K562 (cell line): ENCODE results near the gene MOB3C. TPM values are rescaled to one million over a fixed set of nuclear protein-coding genes. Genes with fewer than 3 reads are reported as not detected.

ENCODE experiments used
- GABPB2 ChIP-seq: fragments of 250-450 bp; sonication (Bioruptor Pico); conservative IDR thresholded peaks from 2 replicates; pipeline ENCODE4 v1.5.1; 2021; ENCODE audit warnings: mild to moderate bottlenecking
- GATA2 ChIP-seq: sonication (generic); formaldehyde crosslinking; IDR thresholded peaks from 2 replicates; pipeline ENCODE4 v1.4.0; 2020; ENCODE audit warnings: mild to moderate bottlenecking, missing genetic modification reagents
- HDAC2 ChIP-seq: fragments of 450-650 bp; IDR thresholded peaks from 2 replicates; pipeline ENCODE4 v1.6.1; 2016; ENCODE audit warnings: mild to moderate bottlenecking
- KLF10 ChIP-seq: fragments of 250-450 bp; sonication (Bioruptor Pico); IDR thresholded peaks from 2 replicates; pipeline ENCODE4 v1.6.1; 2021; ENCODE audit warnings: matching md5 sums
- NELFE ChIP-seq: IDR thresholded peaks from 2 replicates; pipeline ENCODE4 v1.6.1; 2011; ENCODE audit warnings: mild to moderate bottlenecking; ENCODE audit not compliant: insufficient read depth, insufficient read length
- NR2C2 ChIP-seq, 2 experiments: fragments of 200-800 bp in 1 of 2; sonication (Bioruptor generic) in 1 of 2; sonication (generic) in 1 of 2; formaldehyde crosslinking in 1 of 2; IDR thresholded peaks; 2 replicates each; pipeline versions ENCODE4 v1.6.1 to v1.8.0; 2016 to 2022; ENCODE audit warnings: mild to moderate bottlenecking in 1 of 2, missing compliant biosample characterization in 1 of 2, missing genetic modification characterization in 1 of 2, missing genetic modification reagents in 1 of 2
- RBM15 ChIP-seq: fragments of 200-400 bp; formaldehyde crosslinking; IDR thresholded peaks from 2 replicates; pipeline ENCODE4 v1.6.1; 2018; ENCODE audit warnings: mild to moderate bottlenecking, low read length, moderate library complexity; ENCODE audit not compliant: insufficient read depth
- SMAD2 ChIP-seq: fragments of 150-350 bp; IDR thresholded peaks from 2 replicates; pipeline ENCODE4 v1.6.1; 2014; ENCODE audit warnings: low read depth, mild to moderate bottlenecking, low read length
- SMARCA5 ChIP-seq: fragments of 450-650 bp; IDR thresholded peaks from 2 replicates; pipeline ENCODE4 v1.6.1; 2016
- TCF3 ChIP-seq: sonication (generic); formaldehyde crosslinking; IDR thresholded peaks from 2 replicates; pipeline ENCODE4 v1.4.0; 2020; ENCODE audit warnings: mild to moderate bottlenecking, missing genetic modification reagents
- TCF7L2 ChIP-seq: fragments of 150-350 bp; IDR thresholded peaks from 2 replicates; pipeline ENCODE4 v1.6.1; 2016; ENCODE audit warnings: low read depth, mild to moderate bottlenecking, low read length, moderate library complexity
- ZFP30 ChIP-seq: fragments of 250-450 bp; sonication (Bioruptor Pico); IDR thresholded peaks from 2 replicates; pipeline ENCODE4 v1.8.0; 2022; ENCODE audit warnings: moderate library complexity, mild to moderate bottlenecking, inconsistent platforms, borderline replicate concordance
- polyA plus RNA-seq, 8 experiments: library from polyadenylated mRNA; depleted of rRNA in 4 of 8; stranded (reverse) in 5 of 8; unstranded in 3 of 8; fragments of >200 nt; fragmentation: Nextera tagmentation in 2 of 8; fragmentation: Illumina TruSeq in 1 of 8; extraction: Ambion mirVana in 2 of 8; extraction: Trizol in 1 of 8; gene quantifications; 2 replicates each; pipeline versions ENCODE4 v1.2.1 to v1.2.3, GENCODE V29; 2011 to 2014; ENCODE audit warnings: inconsistent platforms in 1 of 8, missing spikeins in 1 of 8
- total RNA-seq, 7 experiments: library from RNA; depleted of rRNA in 6 of 7; stranded (reverse); fragments of >200 nt in 6 of 7; fragmentation: Illumina TruSeq in 2 of 7; extraction: Trizol in 2 of 7; gene quantifications; 2 replicates each; pipeline versions ENCODE4 v1.2.1 to v1.2.3, GENCODE V29; 2011 to 2021; ENCODE audit warnings: low replicate concordance in 1 of 7
- TF ChIP-seq, protein P1 (sequence below): fragments of 250-450 bp; sonication (Bioruptor Pico); IDR thresholded peaks from 2 replicates; pipeline ENCODE4 v1.4.0; 2020
- TF ChIP-seq, protein P2 (sequence below): sonication (generic); formaldehyde crosslinking; IDR thresholded peaks from 2 replicates; pipeline ENCODE4 v1.8.0; 2023; ENCODE audit warnings: mild to moderate bottlenecking, missing genetic modification reagents
- TF ChIP-seq, protein P3 (sequence below): fragments of 450-650 bp; formaldehyde crosslinking; IDR thresholded peaks from 2 replicates; pipeline ENCODE4 v1.4.0; 2020; ENCODE audit warnings: mild to moderate bottlenecking
- TF ChIP-seq, protein P4 (sequence below): IDR thresholded peaks from 2 replicates; pipeline ENCODE4 v1.6.1; 2011; ENCODE audit warnings: borderline replicate concordance, low read depth, mild to moderate bottlenecking, moderate library complexity, low read length; ENCODE audit not compliant: insufficient read depth, poor library complexity, severe bottlenecking
- TF ChIP-seq, protein P5 (sequence below): fragments of 450-650 bp; formaldehyde crosslinking; IDR thresholded peaks from 2 replicates; pipeline ENCODE4 v1.4.0; 2022; ENCODE audit warnings: mild to moderate bottlenecking, moderate library complexity

The MOB3C gene
- total and polyA plus RNA-seq, 9 of the 15 experiments (the other 6 are each of a cell fraction or from before 2014, with no cell fraction given): 1.0 to 7.5 (median 3.7) TPM

DNA sequence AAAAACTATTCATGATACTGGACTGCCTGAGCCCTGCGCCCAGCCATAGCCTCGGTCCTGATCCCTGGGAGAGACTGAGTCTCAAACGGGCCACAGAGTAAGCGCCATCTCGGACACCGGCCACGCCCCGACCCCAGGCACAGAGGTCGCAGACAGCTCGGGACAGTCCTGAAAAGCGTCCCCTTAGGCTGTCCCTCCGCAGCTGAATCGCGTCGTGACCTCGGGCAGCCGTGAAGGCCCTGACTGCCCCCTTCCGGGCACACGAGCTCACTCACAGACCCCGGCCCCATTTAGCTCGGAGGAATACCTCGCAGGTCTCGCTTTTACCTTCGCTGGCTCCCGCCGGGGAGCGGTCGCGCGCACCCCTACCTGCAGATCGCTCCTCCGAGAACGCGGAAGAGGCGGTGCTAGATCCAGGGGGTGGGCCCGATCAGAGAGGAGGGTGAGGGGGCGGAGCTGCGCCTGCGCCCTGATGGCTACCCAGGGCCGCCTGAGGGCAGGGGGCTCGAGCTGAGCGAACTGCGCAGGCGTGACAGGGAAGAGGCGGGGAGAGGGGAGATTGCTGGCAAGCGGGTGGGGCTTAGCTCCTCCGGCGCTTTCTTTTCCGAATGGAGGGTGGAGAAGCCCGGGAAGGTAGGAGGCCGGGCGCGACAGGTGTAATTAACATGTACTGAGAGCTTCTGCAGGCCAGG, 12.6 kb downstream of the MOB3C start, which contains the start of gene MKNK1 (continued):
- TF ChIP-seq, protein P1, sequence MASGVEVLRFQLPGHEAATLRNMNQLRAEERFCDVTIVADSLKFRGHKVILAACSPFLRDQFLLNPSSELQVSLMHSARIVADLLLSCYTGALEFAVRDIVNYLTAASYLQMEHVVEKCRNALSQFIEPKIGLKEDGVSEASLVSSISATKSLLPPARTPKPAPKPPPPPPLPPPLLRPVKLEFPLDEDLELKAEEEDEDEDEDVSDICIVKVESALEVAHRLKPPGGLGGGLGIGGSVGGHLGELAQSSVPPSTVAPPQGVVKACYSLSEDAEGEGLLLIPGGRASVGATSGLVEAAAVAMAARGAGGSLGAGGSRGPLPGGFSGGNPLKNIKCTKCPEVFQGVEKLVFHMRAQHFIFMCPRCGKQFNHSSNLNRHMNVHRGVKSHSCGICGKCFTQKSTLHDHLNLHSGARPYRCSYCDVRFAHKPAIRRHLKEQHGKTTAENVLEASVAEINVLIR: no peak
- TF ChIP-seq KLF10 (no peak), HDAC2 (peak; percentile 94), GABPB2 (CRISPR knock-in tag) (no peak), GATA2 (CRISPR knock-in tag) (no peak), ZFP30 (CRISPR knock-in tag) (no peak), RBM15 (no peak), NR2C2 (CRISPR knock-in tag; IDR thresholded peaks at IDR 0.05) (0 out of 2 replicates have a peak, but pooled peaks have one; percentile 41), NR2C2 (tag; IDR thresholded peaks at IDR 0.05) (peak; percentile 89), NELFE (no peak), TCF7L2 (no peak), SMARCA5 (no peak), TCF3 (CRISPR knock-in tag) (no peak), SMAD2 (no peak)
- TF ChIP-seq, protein P2, sequence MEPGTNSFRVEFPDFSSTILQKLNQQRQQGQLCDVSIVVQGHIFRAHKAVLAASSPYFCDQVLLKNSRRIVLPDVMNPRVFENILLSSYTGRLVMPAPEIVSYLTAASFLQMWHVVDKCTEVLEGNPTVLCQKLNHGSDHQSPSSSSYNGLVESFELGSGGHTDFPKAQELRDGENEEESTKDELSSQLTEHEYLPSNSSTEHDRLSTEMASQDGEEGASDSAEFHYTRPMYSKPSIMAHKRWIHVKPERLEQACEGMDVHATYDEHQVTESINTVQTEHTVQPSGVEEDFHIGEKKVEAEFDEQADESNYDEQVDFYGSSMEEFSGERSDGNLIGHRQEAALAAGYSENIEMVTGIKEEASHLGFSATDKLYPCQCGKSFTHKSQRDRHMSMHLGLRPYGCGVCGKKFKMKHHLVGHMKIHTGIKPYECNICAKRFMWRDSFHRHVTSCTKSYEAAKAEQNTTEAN (CRISPR knock-in tag): no peak; the same call in 1 of the 2 replicates
- TF ChIP-seq, protein P3, sequence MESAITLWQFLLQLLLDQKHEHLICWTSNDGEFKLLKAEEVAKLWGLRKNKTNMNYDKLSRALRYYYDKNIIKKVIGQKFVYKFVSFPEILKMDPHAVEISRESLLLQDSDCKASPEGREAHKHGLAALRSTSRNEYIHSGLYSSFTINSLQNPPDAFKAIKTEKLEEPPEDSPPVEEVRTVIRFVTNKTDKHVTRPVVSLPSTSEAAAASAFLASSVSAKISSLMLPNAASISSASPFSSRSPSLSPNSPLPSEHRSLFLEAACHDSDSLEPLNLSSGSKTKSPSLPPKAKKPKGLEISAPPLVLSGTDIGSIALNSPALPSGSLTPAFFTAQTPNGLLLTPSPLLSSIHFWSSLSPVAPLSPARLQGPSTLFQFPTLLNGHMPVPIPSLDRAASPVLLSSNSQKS (CRISPR knock-in tag): no peak
- TF ChIP-seq, protein P4, sequence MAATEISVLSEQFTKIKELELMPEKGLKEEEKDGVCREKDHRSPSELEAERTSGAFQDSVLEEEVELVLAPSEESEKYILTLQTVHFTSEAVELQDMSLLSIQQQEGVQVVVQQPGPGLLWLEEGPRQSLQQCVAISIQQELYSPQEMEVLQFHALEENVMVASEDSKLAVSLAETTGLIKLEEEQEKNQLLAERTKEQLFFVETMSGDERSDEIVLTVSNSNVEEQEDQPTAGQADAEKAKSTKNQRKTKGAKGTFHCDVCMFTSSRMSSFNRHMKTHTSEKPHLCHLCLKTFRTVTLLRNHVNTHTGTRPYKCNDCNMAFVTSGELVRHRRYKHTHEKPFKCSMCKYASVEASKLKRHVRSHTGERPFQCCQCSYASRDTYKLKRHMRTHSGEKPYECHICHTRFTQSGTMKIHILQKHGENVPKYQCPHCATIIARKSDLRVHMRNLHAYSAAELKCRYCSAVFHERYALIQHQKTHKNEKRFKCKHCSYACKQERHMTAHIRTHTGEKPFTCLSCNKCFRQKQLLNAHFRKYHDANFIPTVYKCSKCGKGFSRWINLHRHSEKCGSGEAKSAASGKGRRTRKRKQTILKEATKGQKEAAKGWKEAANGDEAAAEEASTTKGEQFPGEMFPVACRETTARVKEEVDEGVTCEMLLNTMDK: no peak
- TF ChIP-seq, protein P5, sequence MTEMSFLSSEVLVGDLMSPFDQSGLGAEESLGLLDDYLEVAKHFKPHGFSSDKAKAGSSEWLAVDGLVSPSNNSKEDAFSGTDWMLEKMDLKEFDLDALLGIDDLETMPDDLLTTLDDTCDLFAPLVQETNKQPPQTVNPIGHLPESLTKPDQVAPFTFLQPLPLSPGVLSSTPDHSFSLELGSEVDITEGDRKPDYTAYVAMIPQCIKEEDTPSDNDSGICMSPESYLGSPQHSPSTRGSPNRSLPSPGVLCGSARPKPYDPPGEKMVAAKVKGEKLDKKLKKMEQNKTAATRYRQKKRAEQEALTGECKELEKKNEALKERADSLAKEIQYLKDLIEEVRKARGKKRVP (CRISPR knock-in tag): no peak
